Umbilical cord (tissue), 1 donor: ENCODE data around the gene TSFM. TPM values are rescaled to one million over a fixed set of nuclear protein-coding genes. Genes with fewer than 3 reads are reported as not detected.

ENCODE experiments used
- total RNA-seq: library from RNA; depleted of rRNA; stranded (reverse); fragments of >200 nt; gene quantifications from one replicate; pipeline ENCODE4 v1.2.3, GENCODE V29; 2014; ENCODE audit warnings: low replicate concordance; ENCODE audit not compliant: insufficient read depth

Gene TSFM
- total RNA-seq, 1 donor from 2014 or later: 7.0 TPM

Other genes starting within 250 kb of the TSFM start
- gene DCTN2, start 235.6 kb upstream of the TSFM start, total RNA-seq: 64.0 TPM
- 2.2 TPM for gene KIF5A, start 232.7 kb upstream of the TSFM start, total RNA-seq
- gene PIP4K2C, start 191.6 kb upstream of the TSFM start, total RNA-seq: 12.5 TPM
- 17.6 TPM for gene DTX3, start 178.0 kb upstream of the TSFM start, total RNA-seq
- gene ARHGEF25, start 171.4 kb upstream of the TSFM start, total RNA-seq: 101 TPM
- gene B4GALNT1, start 149.6 kb upstream of the TSFM start, total RNA-seq: 1.4 TPM
- gene OS9, start 88.7 kb upstream of the TSFM start, total RNA-seq: 150 TPM
- 1.4 TPM for gene AGAP2, start 44.0 kb upstream of the TSFM start, total RNA-seq
- gene TSPAN31, start 37.7 kb upstream of the TSFM start, total RNA-seq: 50.1 TPM
- 62.1 TPM for gene CDK4, start 30.5 kb upstream of the TSFM start, total RNA-seq
- gene MARCHF9, start 27.7 kb upstream of the TSFM start, total RNA-seq: 7.7 TPM
- not detected for gene CYP27B1, start 15.7 kb upstream of the TSFM start, total RNA-seq
- gene METTL1, start 10.7 kb upstream of the TSFM start, total RNA-seq: not detected
- 1.4 TPM for gene EEF1AKMT3, start 10.2 kb upstream of the TSFM start, total RNA-seq
- 7.0 TPM for gene AVIL, start 35.9 kb downstream of the TSFM start, total RNA-seq
- gene CTDSP2, start 63.9 kb downstream of the TSFM start, total RNA-seq: 68.4 TPM
- 36.1 TPM for gene ATP23, start 158.8 kb downstream of the TSFM start, total RNA-seq